IMR-90 (cell line): ENCODE results near the gene SLC2A8. TPM values are rescaled to one million over a fixed set of nuclear protein-coding genes. Genes with fewer than 3 reads are reported as not detected.

Experiments
- ATAC-seq: fragments of 200-7000 bp; cut with Tn5 transposase; 2 replicates; pipeline ENCODE4 v1.9.1; 2020; ENCODE audit warnings: low read depth, mild to moderate bottlenecking, moderate library complexity
- BruUV-seq: library from RNA; stranded (reverse); fragments of 400-500 nt; replicated peaks from 2 replicates; lab custom pipeline; 2021; lab: Mats Ljungman, UMichigan
- CTCF ChIA-PET: fragments of 300-600 bp; formaldehyde crosslinking; extraction: SDS; loops from one replicate; lab custom pipeline; 2021; ENCODE audit warnings: antibody characterized with exemption; lab: Yijun Ruan, JAX
- POLR2A ChIA-PET: fragments of 300-600 bp; sonication (Branson Sonifier 250); formaldehyde crosslinking; loops from one replicate; lab custom pipeline; 2022; ENCODE audit warnings: antibody characterized with exemption; ENCODE audit not compliant: unreplicated experiment; lab: Charles Lee
- DNase-seq: peaks from one replicate; pipeline ENCODE4 v3.0.0; 2013
- H2AFZ ChIP-seq: replicated peaks from 2 replicates; pipeline ENCODE3; 2013; ENCODE audit warnings: low read length, mild to moderate bottlenecking; ENCODE audit not compliant: poor library complexity
- H2AK5ac ChIP-seq: 2 replicates; pipeline ENCODE4 v1.6.1; 2013; ENCODE audit warnings: low read depth, low read length, inconsistent platforms
- H2AK9ac ChIP-seq: replicated peaks from 2 replicates; pipeline ENCODE3; 2013; ENCODE audit warnings: mild to moderate bottlenecking, low read depth, low read length, moderate library complexity; ENCODE audit not compliant: poor library complexity
- H2BK120ac ChIP-seq: 2 replicates; pipeline ENCODE4 v1.6.1; 2013; ENCODE audit warnings: low read depth, low read length, inconsistent platforms
- H2BK15ac ChIP-seq: 3 replicates; pipeline ENCODE4 v1.6.1; 2013; ENCODE audit warnings: low read depth, low read length, inconsistent platforms
- H2BK20ac ChIP-seq: 2 replicates; pipeline ENCODE4 v1.6.1; 2013; ENCODE audit warnings: low read depth, mild to moderate bottlenecking, inconsistent platforms, low read length, moderate library complexity
- H2BK5ac ChIP-seq: 2 replicates; pipeline ENCODE4 v1.6.1; 2013; ENCODE audit warnings: mild to moderate bottlenecking, low read depth, low read length, inconsistent platforms; ENCODE audit not compliant: poor library complexity, severe bottlenecking
- H3K14ac ChIP-seq: replicated peaks from 2 replicates; pipeline ENCODE4 v1.6.1; 2013; ENCODE audit warnings: low read depth, low read length, inconsistent platforms
- H3K18ac ChIP-seq: 2 replicates; pipeline ENCODE4 v1.6.1; 2013; ENCODE audit warnings: low read depth, low read length, control low read depth
- H3K23ac ChIP-seq: 2 replicates; pipeline ENCODE4 v1.6.1; 2013; ENCODE audit warnings: low read depth, low read length, inconsistent platforms
- H3K27ac ChIP-seq: 2 replicates; pipeline ENCODE4 v1.5.1; 2013; ENCODE audit warnings: mild to moderate bottlenecking, control low read depth, low read length; ENCODE audit not compliant: insufficient read depth
- H3K27me3 ChIP-seq: 2 replicates; pipeline ENCODE4 v1.6.1; 2013; ENCODE audit warnings: low read length; ENCODE audit not compliant: control insufficient read depth, insufficient read depth
- H3K36me3 ChIP-seq: 2 replicates; pipeline ENCODE4 v1.6.1; 2013; ENCODE audit warnings: low read length, mixed read lengths; ENCODE audit not compliant: control insufficient read depth, insufficient read depth
- H3K4ac ChIP-seq: 2 replicates; pipeline ENCODE4 v1.6.1; 2013; ENCODE audit warnings: low read depth, low read length, inconsistent platforms
- H3K4me1 ChIP-seq: 2 replicates; pipeline ENCODE4 v1.6.1; 2013; ENCODE audit warnings: low read length, mixed read lengths; ENCODE audit not compliant: control insufficient read depth, insufficient read depth
- H3K4me2 ChIP-seq: 2 replicates; pipeline ENCODE4 v1.6.1; 2013; ENCODE audit warnings: low read depth, mild to moderate bottlenecking, control low read depth, low read length, moderate library complexity
- H3K4me3 ChIP-seq: 2 replicates; pipeline ENCODE4 v1.5.1; 2013; ENCODE audit warnings: low read depth, mild to moderate bottlenecking, control low read depth, low read length, moderate library complexity; ENCODE audit not compliant: insufficient read depth
- H3K56ac ChIP-seq: 2 replicates; pipeline ENCODE4 v1.6.1; 2013; ENCODE audit warnings: low read length, inconsistent platforms; ENCODE audit not compliant: insufficient read depth; ENCODE audit errors: extremely low read depth
- H3K79me1 ChIP-seq, 2 experiments: 2 replicates each; pipeline ENCODE4 v1.6.1; 2013; ENCODE audit warnings: low read length in 2 of 2, inconsistent platforms in 1 of 2, low read depth in 1 of 2
- H3K9ac ChIP-seq: 2 replicates; pipeline ENCODE4 v1.6.1; 2013; ENCODE audit warnings: low read depth, low read length, control low read depth
- H3K9me1 ChIP-seq: 2 replicates; pipeline ENCODE4 v1.6.1; 2013; ENCODE audit warnings: low read length, inconsistent platforms; ENCODE audit not compliant: insufficient read depth
- H3K9me3 ChIP-seq: 2 replicates; pipeline ENCODE4 v1.6.1; 2013; ENCODE audit warnings: low read length; ENCODE audit not compliant: control insufficient read depth, insufficient read depth
- H4K20me1 ChIP-seq: 2 replicates; pipeline ENCODE4 v1.6.1; 2013; ENCODE audit warnings: low read length, inconsistent platforms; ENCODE audit not compliant: insufficient read depth
- H4K5ac ChIP-seq: 2 replicates; pipeline ENCODE4 v1.6.1; 2013; ENCODE audit warnings: mild to moderate bottlenecking, low read depth, low read length, control low read depth
- H4K8ac ChIP-seq, 2 experiments: 2 replicates each; pipeline ENCODE4 v1.6.1; 2013; ENCODE audit warnings: low read depth in 2 of 2, low read length in 2 of 2, control low read depth in 1 of 2, inconsistent platforms in 1 of 2
- H4K91ac ChIP-seq: 2 replicates; pipeline ENCODE4 v1.6.1; 2013; ENCODE audit warnings: low read depth, low read length, inconsistent platforms; ENCODE audit not compliant: insufficient read depth
- CEBPB ChIP-seq: IDR thresholded peaks from 2 replicates; pipeline ENCODE4 v1.6.1; 2012; ENCODE audit warnings: low read depth, low read length, improper control_type of control experiment
- CHD1 ChIP-seq: IDR thresholded peaks from 2 replicates; pipeline ENCODE4 v1.6.1; 2012; ENCODE audit warnings: low read depth, low read length, improper control_type of control experiment
- CTCF ChIP-seq: conservative IDR thresholded peaks from 2 replicates; pipeline ENCODE4 v1.5.1; 2012; ENCODE audit warnings: mild to moderate bottlenecking, low read depth, low read length, improper control_type of control experiment
- ELK1 ChIP-seq: fragments of 150-350 bp; IDR thresholded peaks from 2 replicates; pipeline ENCODE4 v1.6.1; 2016; ENCODE audit warnings: low read depth, mild to moderate bottlenecking, low read length, moderate library complexity, borderline replicate concordance
- MAFK ChIP-seq: IDR thresholded peaks from 2 replicates; pipeline ENCODE4 v1.6.1; 2012; ENCODE audit warnings: low read depth, low read length, improper control_type of control experiment
- MAZ ChIP-seq: IDR thresholded peaks from 2 replicates; pipeline ENCODE4 v1.6.1; 2012; ENCODE audit warnings: low read depth, mild to moderate bottlenecking, low read length, improper control_type of control experiment, moderate library complexity, borderline replicate concordance
- MXI1 ChIP-seq: IDR thresholded peaks from 2 replicates; pipeline ENCODE4 v1.6.1; 2012; ENCODE audit warnings: low read depth, mild to moderate bottlenecking, low read length, moderate library complexity, borderline replicate concordance
- POLR2A ChIP-seq: IDR thresholded peaks from 2 replicates; pipeline ENCODE4 v1.6.1; 2012; ENCODE audit warnings: mild to moderate bottlenecking, low read depth, low read length
- RAD21 ChIP-seq: IDR thresholded peaks from 2 replicates; pipeline ENCODE4 v1.6.1; 2012; ENCODE audit warnings: low read length, improper control_type of control experiment
- SMC3 ChIP-seq: fragments of 150-350 bp; IDR thresholded peaks from 2 replicates; pipeline ENCODE4 v1.6.1; 2016; ENCODE audit warnings: low read depth, mild to moderate bottlenecking, antibody characterized with exemption, low read length, moderate library complexity
- USF2 ChIP-seq: fragments of 150-350 bp; IDR thresholded peaks from 2 replicates; pipeline ENCODE4 v1.6.1; 2017; ENCODE audit warnings: mild to moderate bottlenecking, antibody characterized with exemption, low read length, low read depth
- WGBS, 2 experiments: methylation state at CpG; one replicate each; pipeline versions ENCODE4 v1.1.5 to v1.1.7; 2013; ENCODE audit warnings: missing lambda C conversion rate in 2 of 2; ENCODE audit not compliant: insufficient read length in 1 of 2; ENCODE audit errors: extremely low coverage in 2 of 2; 5-methylcytosine and 5-hydroxymethylcytosine counted together
- dilution Hi-C: fragments of 300-500 bp; cut with HindIII; formaldehyde crosslinking; loops from one replicate; pipeline ENCODE4 v1.14.3; 2018; ENCODE audit warnings: low sequenced_read_pairs; ENCODE audit not compliant: unreplicated experiment
- in situ Hi-C: fragments of 300-500 bp; cut with MboI; formaldehyde crosslinking; loops from 3 replicates; pipeline ENCODE4 v1.14.3; 2019; ENCODE audit warnings: low sequenced_read_pairs, inconsistent platforms, mixed read lengths
- intact Hi-C: fragments of 100-400 bp; cut with micrococcal nuclease; formaldehyde crosslinking; loops from 2 replicates; pipeline ENCODE4 v1.10.0; 2022
- polyA plus RNA-seq, 3 experiments: library from polyadenylated mRNA; depleted of rRNA; stranded (reverse); fragments of >200 nt; gene quantifications; 2 replicates each; pipeline ENCODE4 v1.2.3, GENCODE V29; 2012; ENCODE audit warnings: low replicate concordance in 1 of 3
- total RNA-seq: library from RNA; depleted of rRNA; stranded (reverse); fragments of >200 nt; gene quantifications from 2 replicates; pipeline ENCODE4 v1.2.3, GENCODE V29; 2012

The SLC2A8 gene
- total and polyA plus RNA-seq, 2 of the 4 experiments (the other 2 are of a cell fraction): 9.0 to 12.0 TPM

- Histone ChIP-seq H3K9me3 (no peaks in the 10 kb centered on the region), H3K27me3 (no peaks in the 10 kb centered on the region), H4K8ac (no peak overlapping the region), H2BK5ac (no peak overlapping the region), H3K4me3 (no peak overlapping the region), H4K20me1 (no peaks in the 10 kb centered on the region), H3K23ac (no peak overlapping the region), H2AK9ac (no peak overlapping the region), H2BK15ac (no peak overlapping the region), H3K36me3 (no peaks in the 10 kb centered on the region; the same call in 1 of the 2 replicates), H3K9ac (no peak overlapping the region), H3K79me1 (no peaks in the 10 kb centered on the region), H3K18ac (no peak overlapping the region), H4K91ac (no peak overlapping the region), H2AFZ (no peak overlapping the region), H2BK120ac (no peak overlapping the region), H3K27ac (no peak overlapping the region), H3K14ac (no peak overlapping the region), H3K4me1 (no peaks in the 10 kb centered on the region), H3K9me1 (no peaks in the 10 kb centered on the region), H2AK5ac (no peak overlapping the region), H3K4me2 (no peak overlapping the region), H4K5ac (no peak overlapping the region), H3K56ac (no peak overlapping the region), H2BK20ac (no peak overlapping the region), H3K4ac (no peak overlapping the region)
- in situ Hi-C loops (no loop called here), dilution Hi-C loops (no loop called here), intact Hi-C loops (no loop called here)
- no peak for TF ChIP-seq MAFK
- TF ChIP-seq CHD1: no peak
- TF ChIP-seq MXI1: no peak
- TF ChIP-seq SMC3: no peak
- TF ChIP-seq CEBPB: no peak
- TF ChIP-seq POLR2A: no peak
- no peak for TF ChIP-seq CTCF
- TF ChIP-seq ELK1: no peak
- TF ChIP-seq MAZ: no peak
- TF ChIP-seq RAD21: no peak
- no peak for TF ChIP-seq USF2
- CTCF ChIA-PET: no interaction called here
- POLR2A ChIA-PET: no interaction called here
- no TSS peak for BruUV-seq
- DNase-seq (no peak), ATAC-seq (no peak)
- no CpG with 5 or more reads among the region's 3 CpGs for WGBS, 2 experiments
Observed at GRCh38 chr9:127361561-127361960, 35.4 kb upstream of the SLC2A8 start.
